DND-41 (cell line): Measurements from ENCODE around the gene ZNF428.

Experiments used
- CTCF ChIP-seq: IDR thresholded peaks from 2 replicates; pipeline ENCODE4 v1.5.1; 2012; ENCODE audit warnings: borderline replicate concordance, low read length, moderate library complexity, mild to moderate bottlenecking; ENCODE audit not compliant: poor library complexity, severe bottlenecking; ENCODE audit errors: extremely low read depth
- EZH2 ChIP-seq: IDR thresholded peaks from 3 replicates; pipeline ENCODE4 v1.6.1; 2012; ENCODE audit warnings: borderline replicate concordance, low read depth, mild to moderate bottlenecking, moderate library complexity, low read length, inconsistent platforms; ENCODE audit not compliant: severe bottlenecking

DNA sequence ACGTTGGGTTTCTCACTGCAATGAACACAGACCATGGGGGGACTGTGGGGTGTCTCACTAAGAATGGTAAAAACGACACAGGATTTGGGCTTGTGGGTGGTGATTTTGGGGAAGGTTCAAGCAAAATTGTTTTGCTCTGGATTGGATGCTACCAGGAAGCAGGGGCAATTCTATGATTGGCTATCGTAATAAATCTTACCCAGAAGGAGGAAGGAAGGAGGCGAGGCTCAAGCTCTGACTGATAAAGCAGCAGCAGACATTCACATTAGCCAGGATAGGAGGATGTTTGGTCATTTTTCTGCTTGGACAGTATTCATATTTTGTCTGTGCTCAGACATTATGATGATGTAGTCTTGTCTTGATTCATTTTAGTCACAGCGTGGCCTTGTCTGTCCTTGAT lies 21.6 kb downstream of the ZNF428 start:
- TF ChIP-seq CTCF (no peak), EZH2 (no peak)
